H9 (cell line): ENCODE measurements around the gene PELI2. TPM values are rescaled to one million over a fixed set of nuclear protein-coding genes. Genes with fewer than 3 reads are reported as not detected.

ENCODE experiments used
- DNase-seq: peaks from one replicate; pipeline ENCODE4 v3.0.0-alpha.2; 2017
- H2AFZ ChIP-seq: one replicate; pipeline ENCODE4 v1.6.1; 2013; ENCODE audit warnings: mild to moderate bottlenecking, low read length, control low read depth, moderate library complexity
- H2AK5ac ChIP-seq: 2 replicates; pipeline ENCODE4 v1.6.1; 2013; ENCODE audit warnings: low read length, control low read depth, mixed read lengths; ENCODE audit not compliant: insufficient read length
- H2BK120ac ChIP-seq: one replicate; pipeline ENCODE4 v1.6.1; 2013; ENCODE audit warnings: low read depth, mild to moderate bottlenecking, low read length, control low read depth, inconsistent platforms; ENCODE audit not compliant: poor library complexity, severe bottlenecking
- H2BK12ac ChIP-seq: 2 replicates; pipeline ENCODE4 v1.6.1; 2013; ENCODE audit warnings: low read length, control low read depth, mixed read lengths, low read depth; ENCODE audit not compliant: insufficient read length
- H2BK15ac ChIP-seq: 2 replicates; pipeline ENCODE4 v1.6.1; 2013; ENCODE audit warnings: low read depth, low read length, control low read depth
- H2BK20ac ChIP-seq: one replicate; pipeline ENCODE4 v1.6.1; 2013; ENCODE audit warnings: low read depth, mild to moderate bottlenecking, low read length, control low read depth, inconsistent platforms; ENCODE audit not compliant: poor library complexity, severe bottlenecking
- H2BK5ac ChIP-seq: 2 replicates; pipeline ENCODE4 v1.6.1; 2013; ENCODE audit warnings: low read length, control low read depth, mixed read lengths; ENCODE audit not compliant: insufficient read length
- H3K14ac ChIP-seq: 2 replicates; pipeline ENCODE4 v1.6.1; 2013; ENCODE audit warnings: low read length, control low read depth; ENCODE audit not compliant: insufficient read depth
- H3K18ac ChIP-seq: 2 replicates; pipeline ENCODE4 v1.6.1; 2013; ENCODE audit warnings: low read depth, mild to moderate bottlenecking, mixed read lengths, low read length, control low read depth; ENCODE audit not compliant: insufficient read length
- H3K23ac ChIP-seq: 2 replicates; pipeline ENCODE4 v1.6.1; 2013; ENCODE audit warnings: low read length, control low read depth, mixed read lengths, low read depth; ENCODE audit not compliant: insufficient read length
- H3K23me2 ChIP-seq: 2 replicates; pipeline ENCODE4 v1.6.1; 2013; ENCODE audit warnings: low read depth, mild to moderate bottlenecking, mixed read lengths, low read length, control low read depth; ENCODE audit not compliant: insufficient read length, poor library complexity, severe bottlenecking
- H3K27ac ChIP-seq: 2 replicates; pipeline ENCODE4 v1.5.1; 2013; ENCODE audit warnings: low read length, control low read depth, mixed read lengths, low read depth; ENCODE audit not compliant: insufficient read length
- H3K27me3 ChIP-seq: 2 replicates; pipeline ENCODE4 v1.6.1; 2013; ENCODE audit warnings: low read length, control low read depth, inconsistent platforms; ENCODE audit not compliant: insufficient read depth
- H3K4ac ChIP-seq: 2 replicates; pipeline ENCODE4 v1.6.1; 2013; ENCODE audit warnings: low read depth, mild to moderate bottlenecking, control low read depth, inconsistent platforms, low read length, moderate library complexity
- H3K4me1 ChIP-seq: 2 replicates; pipeline ENCODE4 v1.6.1; 2013; ENCODE audit warnings: low read length, control low read depth, inconsistent platforms; ENCODE audit not compliant: insufficient read depth
- H3K4me2 ChIP-seq: 2 replicates; pipeline ENCODE4 v1.6.1; 2013; ENCODE audit warnings: low read length, control low read depth, mixed read lengths; ENCODE audit not compliant: insufficient read length, insufficient read depth
- H3K56ac ChIP-seq: 2 replicates; pipeline ENCODE4 v1.6.1; 2013; ENCODE audit warnings: low read depth, mild to moderate bottlenecking, mixed read lengths, low read length, control low read depth; ENCODE audit not compliant: insufficient read length
- H3K79me1 ChIP-seq: 2 replicates; pipeline ENCODE4 v1.6.1; 2013; ENCODE audit warnings: low read depth, mild to moderate bottlenecking, moderate library complexity, low read length, control low read depth, inconsistent platforms; ENCODE audit not compliant: insufficient read depth, poor library complexity, severe bottlenecking
- H3K79me2 ChIP-seq: 2 replicates; pipeline ENCODE4 v1.6.1; 2013; ENCODE audit warnings: low read length, control low read depth, inconsistent platforms; ENCODE audit not compliant: insufficient read depth
- H3K9ac ChIP-seq: 2 replicates; pipeline ENCODE4 v1.6.1; 2013; ENCODE audit warnings: low read length, control low read depth, mixed read lengths; ENCODE audit not compliant: insufficient read length; ENCODE audit errors: extremely low read depth
- H3K9me3 ChIP-seq: one replicate; pipeline ENCODE4 v1.6.1; 2013; ENCODE audit warnings: low read depth, low read length, inconsistent platforms; ENCODE audit not compliant: control insufficient read depth
- H3T11ph ChIP-seq: one replicate; pipeline ENCODE4 v1.6.1; 2013; ENCODE audit warnings: mild to moderate bottlenecking, low read length, control low read depth, inconsistent platforms
- H4K20me1 ChIP-seq: one replicate; pipeline ENCODE4 v1.6.1; 2013; ENCODE audit not compliant: control insufficient read depth, insufficient read length, insufficient read depth
- H4K5ac ChIP-seq: 2 replicates; pipeline ENCODE4 v1.6.1; 2013; ENCODE audit warnings: low read depth, mild to moderate bottlenecking, mixed read lengths, low read length, control low read depth; ENCODE audit not compliant: insufficient read length
- H4K8ac ChIP-seq: replicated peaks from 2 replicates; pipeline ENCODE4 v1.6.1; 2013; ENCODE audit warnings: low read length, control low read depth, mixed read lengths, low read depth; ENCODE audit not compliant: insufficient read length
- H4K91ac ChIP-seq: 2 replicates; pipeline ENCODE4 v1.6.1; 2013; ENCODE audit warnings: low read depth, mild to moderate bottlenecking, moderate library complexity, mixed read lengths, low read length, control low read depth; ENCODE audit not compliant: insufficient read length
- H3K27ac Mint-ChIP-seq, 3 experiments: 2 replicates in 2 of 3; 3 replicates in 1 of 3; pipeline ENCODE4 v1.8.0; 2020 to 2021; ENCODE audit warnings: mixed read lengths in 3 of 3, mild to moderate bottlenecking in 1 of 3, moderate library complexity in 1 of 3
- H3K27me3 Mint-ChIP-seq: 2 replicates; pipeline ENCODE4 v1.8.0; 2021; ENCODE audit warnings: low read depth, mild to moderate bottlenecking, moderate library complexity, mixed read lengths
- H3K36me3 Mint-ChIP-seq, 3 experiments: 2 replicates in 2 of 3; 3 replicates in 1 of 3; pipeline ENCODE4 v1.8.0; 2020 to 2021; ENCODE audit warnings: low read depth in 3 of 3, mixed read lengths in 3 of 3; ENCODE audit not compliant: insufficient read depth in 1 of 3
- H3K4me1 Mint-ChIP-seq, 2 experiments: 2 replicates each; pipeline ENCODE4 v1.8.0; 2020; ENCODE audit warnings: mixed read lengths in 2 of 2
- H3K4me3 Mint-ChIP-seq, 2 experiments: 2 replicates in 1 of 2; 3 replicates in 1 of 2; pipeline ENCODE4 v1.8.0; 2020 to 2021; ENCODE audit warnings: mild to moderate bottlenecking in 2 of 2, mixed read lengths in 2 of 2, moderate library complexity in 1 of 2
- H3K9me3 Mint-ChIP-seq, 2 experiments: 2 replicates in 1 of 2; 3 replicates in 1 of 2; pipeline ENCODE4 v1.8.0; 2020; ENCODE audit warnings: mild to moderate bottlenecking in 2 of 2, mixed read lengths in 2 of 2, moderate library complexity in 1 of 2
- CTCF ChIP-seq: fragments of 200-600 bp; sonication (generic); conservative IDR thresholded peaks from 3 replicates; pipeline ENCODE4 v1.8.0; 2021; ENCODE audit warnings: antibody characterized with exemption, mild to moderate bottlenecking
- WGBS: extraction: QIAGEN DNeasy Blood & Tissue Kit; methylation state at CpG from one replicate; pipeline ENCODE4 v1.1.7; 2013; ENCODE audit warnings: missing lambda C conversion rate, low lambda C conversion rate, mixed read lengths; ENCODE audit not compliant: insufficient read length; ENCODE audit errors: extremely low coverage; 5-methylcytosine and 5-hydroxymethylcytosine counted together
- total RNA-seq: library from RNA; stranded (reverse); gene quantifications from 2 replicates; pipeline ENCODE4 v1.2.1, GENCODE V29; 2021

The PELI2 gene
- total RNA-seq, 1 experiment from 2014 or later = 18.0 TPM

- no peaks in the 10 kb centered on the region for H3K9me3 Mint-ChIP-seq
- Histone ChIP-seq H3K79me2 (no peaks in the 10 kb centered on the region), H3K14ac (no peak overlapping the region), H3K18ac (no peak overlapping the region), H4K5ac (no peak overlapping the region), H3K23ac (no peak overlapping the region), H3K23me2 (no peaks in the 10 kb centered on the region), H3T11ph (no peak overlapping the region), H3K56ac (no peak overlapping the region), H4K8ac (no peak overlapping the region), H2AK5ac (no peak overlapping the region), H3K9me3 (no peaks in the 10 kb centered on the region), H4K91ac (no peak overlapping the region), H2BK15ac (no peak overlapping the region), H2AFZ (no peak overlapping the region), H3K4ac (no peak overlapping the region), H3K4me2 (no peak overlapping the region), H2BK20ac (no peak overlapping the region), H3K79me1 (no peaks in the 10 kb centered on the region), H3K9ac (no peak overlapping the region), H3K27ac (no peak overlapping the region), H2BK5ac (no peak overlapping the region), H2BK120ac (no peak overlapping the region), H3K27me3 (no peaks in the 10 kb centered on the region), H4K20me1 (no peaks in the 10 kb centered on the region), H2BK12ac (no peak overlapping the region), H3K4me1 (no peaks in the 10 kb centered on the region)
- no peak for TF ChIP-seq CTCF
- H3K27me3 Mint-ChIP-seq = no peaks in the 10 kb centered on the region; the same call in none of the 2 replicates
- DNase-seq = no peak
- H3K4me1 Mint-ChIP-seq = peaks cover 2% of the 10 kb centered on the region in 2 experiments
- no peak overlapping the region for H3K4me3 Mint-ChIP-seq
- no peaks in the 10 kb centered on the region for H3K36me3 Mint-ChIP-seq
- WGBS = no CpG with 5 or more reads among the region's 7 CpGs
- H3K27ac Mint-ChIP-seq = no peak overlapping the region
Measured at GRCh38 chr14:56331592-56332216, 213.5 kb downstream of the PELI2 start.
